ENCODE results near the gene SSBP3.
A peak's percentile ranks its signal among the peaks of the same experiment; 100 is the strongest.

SSBP3 gene

DNA sequence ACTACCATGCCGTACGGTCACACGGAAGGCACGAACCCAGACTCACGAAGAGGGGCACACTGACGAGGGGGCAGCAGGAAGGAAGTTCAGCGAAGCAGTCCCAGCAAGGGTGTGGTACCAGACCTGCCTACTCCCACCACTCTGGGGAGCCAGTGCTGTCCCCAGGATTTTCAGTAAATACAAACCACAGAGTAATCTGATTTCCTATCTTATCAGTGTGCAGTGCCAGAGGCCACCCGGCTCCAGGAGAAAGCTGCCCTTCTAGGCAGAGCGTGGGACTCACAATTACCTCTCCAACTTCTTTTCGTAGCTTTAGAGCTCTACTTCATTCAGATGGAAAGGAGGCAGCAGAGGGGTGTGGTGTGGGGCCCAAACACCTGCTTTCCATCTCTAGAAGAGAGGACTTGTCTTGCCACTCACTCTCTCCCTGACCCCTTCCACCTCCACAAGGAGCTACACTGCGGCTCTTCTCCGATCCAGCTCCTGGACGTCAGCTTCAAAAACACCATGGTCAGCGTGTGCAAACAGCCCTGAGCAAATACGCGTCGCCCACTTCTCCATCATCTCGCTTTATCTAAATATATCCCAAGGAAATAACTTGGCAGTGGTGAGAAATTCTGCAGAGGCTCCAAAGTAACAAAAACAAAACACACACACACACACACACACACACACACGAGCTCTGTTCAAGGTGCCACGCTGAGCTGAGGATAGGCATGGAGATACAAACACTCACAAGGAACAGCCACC, 107.7 kb downstream of the SSBP3 start:
- H3K36me3 ChIP-seq (ENCODE audit: control insufficient read depth, insufficient read depth, low read length, severe bottlenecking), result no peaks in the 10 kb centered on the region
- H3K4me3 ChIP-seq (ENCODE audit: low read length), result no peak overlapping the region
- DNase-seq (ENCODE audit: low read depth), result no peak
- peaks cover 10% of the 10 kb centered on the region for H3K4me1 ChIP-seq (ENCODE audit: control insufficient read depth, insufficient read depth, low read length)
- no peak overlapping the region for H3K9ac ChIP-seq (ENCODE audit: low read length)
- H3K9me3 ChIP-seq (ENCODE audit: control insufficient read depth, low read length), result no peaks in the 10 kb centered on the region
- no peaks in the 10 kb centered on the region for H3K27me3 ChIP-seq (replicated peaks; ENCODE audit: control insufficient read depth, insufficient read depth, low read length)

DNA sequence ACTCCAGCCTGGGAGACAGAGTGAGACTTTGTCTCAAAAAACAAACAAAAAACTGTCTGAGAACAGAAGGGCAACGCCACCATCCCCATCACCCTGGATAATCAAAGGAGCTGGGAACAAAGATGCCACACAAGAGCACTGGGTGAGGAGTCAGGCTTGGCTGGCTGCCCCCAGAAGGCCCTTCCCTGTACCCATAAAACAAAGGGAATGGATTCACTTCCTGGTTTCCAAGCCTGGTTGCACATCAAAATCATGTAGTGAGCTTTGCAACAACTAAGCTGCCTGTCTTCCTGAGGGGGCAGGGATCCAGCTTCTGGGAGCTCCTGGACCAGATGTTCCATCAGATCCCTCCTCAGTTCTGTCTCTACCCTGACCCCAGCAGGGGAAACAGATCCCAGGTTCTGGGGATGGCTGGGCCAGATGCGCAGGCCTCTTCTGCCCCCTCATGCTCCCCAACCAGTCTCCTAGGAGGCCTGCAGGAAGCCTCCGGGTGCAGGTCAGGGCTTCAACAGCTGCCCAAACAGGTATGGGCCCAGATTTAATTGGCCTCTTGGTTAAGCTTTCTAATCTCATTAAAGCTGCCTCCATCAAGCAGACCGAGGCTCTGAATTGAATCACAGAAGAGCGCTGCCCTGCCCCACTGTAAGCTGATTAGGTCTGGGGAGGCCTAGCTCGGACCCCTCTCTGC, 108.5 kb downstream of the SSBP3 start:
- Histone ChIP-seq H3K4me3 (ENCODE audit: low read length) (no peak overlapping the region), H3K9me3 (ENCODE audit: control insufficient read depth, low read length) (no peaks in the 10 kb centered on the region), H3K36me3 (ENCODE audit: control insufficient read depth, insufficient read depth, low read length, severe bottlenecking) (no peaks in the 10 kb centered on the region), H3K27me3 (replicated peaks; ENCODE audit: control insufficient read depth, insufficient read depth, low read length) (no peaks in the 10 kb centered on the region), H3K4me1 (ENCODE audit: control insufficient read depth, insufficient read depth, low read length) (peaks cover 10% of the 10 kb centered on the region), H3K9ac (ENCODE audit: low read length) (no peak overlapping the region)
- no peak for DNase-seq (ENCODE audit: low read depth)

GRCh38 chr1:54296666-54297065, 109.5 kb downstream of the SSBP3 start:
- DNase-seq (ENCODE audit: low read depth), result no peak
- Histone ChIP-seq H3K9me3 (ENCODE audit: control insufficient read depth, low read length) (no peaks in the 10 kb centered on the region), H3K4me3 (ENCODE audit: low read length) (no peak overlapping the region), H3K27me3 (replicated peaks; ENCODE audit: control insufficient read depth, insufficient read depth, low read length) (no peaks in the 10 kb centered on the region), H3K36me3 (ENCODE audit: control insufficient read depth, insufficient read depth, low read length, severe bottlenecking) (no peaks in the 10 kb centered on the region), H3K4me1 (ENCODE audit: control insufficient read depth, insufficient read depth, low read length) (peaks cover 10% of the 10 kb centered on the region), H3K9ac (ENCODE audit: low read length) (no peak overlapping the region)

- H3K9me3 ChIP-seq (ENCODE audit: control insufficient read depth, low read length), result no peaks in the 10 kb centered on the region
- H3K4me3 ChIP-seq (ENCODE audit: low read length), result no peak overlapping the region
- DNase-seq (ENCODE audit: low read depth), result peak; percentile 64
- no peaks in the 10 kb centered on the region for H3K27me3 ChIP-seq (replicated peaks; ENCODE audit: control insufficient read depth, insufficient read depth, low read length)
- no peaks in the 10 kb centered on the region for H3K36me3 ChIP-seq (ENCODE audit: control insufficient read depth, insufficient read depth, low read length, severe bottlenecking)
- H3K9ac ChIP-seq (ENCODE audit: low read length), result no peak overlapping the region
- peaks cover 18% of the 10 kb centered on the region for H3K4me1 ChIP-seq (ENCODE audit: control insufficient read depth, insufficient read depth, low read length)
These were observed 111.3 kb downstream of the SSBP3 start for GRCh38 chr1:54294887-54295286.

GRCh38 chr1:54292002-54292911, 113.9 kb downstream of the SSBP3 start:
- no peaks in the 10 kb centered on the region for H3K36me3 ChIP-seq (ENCODE audit: control insufficient read depth, insufficient read depth, low read length, severe bottlenecking)

DNA sequence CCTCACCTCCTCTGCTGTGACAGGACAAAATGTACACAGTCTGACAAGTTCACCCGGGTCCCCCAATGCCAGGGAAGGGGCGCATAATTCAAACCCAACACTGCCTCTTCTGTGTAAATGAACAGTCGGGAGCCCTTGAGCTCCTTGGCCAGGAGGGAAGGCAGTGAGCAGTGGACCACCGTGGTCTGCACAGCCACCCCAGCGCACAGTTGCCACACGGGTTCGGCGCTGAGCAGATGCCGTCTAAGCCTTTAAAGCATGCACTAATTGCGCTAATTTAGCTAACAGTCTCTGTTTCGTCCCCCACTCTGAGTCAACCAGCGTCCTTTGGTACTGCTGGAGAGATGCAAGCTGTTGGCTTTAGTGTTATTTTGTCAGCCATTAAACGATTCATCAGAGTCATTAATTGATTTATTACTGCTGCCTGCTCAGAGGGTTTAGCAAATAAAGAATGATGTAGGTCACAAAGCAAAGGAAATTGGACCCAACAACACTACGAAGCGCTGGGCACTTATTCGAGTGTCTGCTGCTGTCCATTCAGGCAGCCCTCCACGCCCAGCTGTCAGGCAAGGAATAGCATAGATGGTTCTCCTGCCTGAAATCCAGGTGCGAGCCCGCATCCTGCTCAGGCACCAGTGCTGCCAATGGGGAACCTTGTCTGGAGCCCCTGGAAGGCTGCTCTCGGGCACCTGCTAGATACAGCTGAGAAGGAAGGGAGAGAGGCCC, 114.8 kb downstream of the SSBP3 start:
- H3K9me3 ChIP-seq (ENCODE audit: control insufficient read depth, low read length), result no peaks in the 10 kb centered on the region
- no peak for DNase-seq (ENCODE audit: low read depth)
- no peaks in the 10 kb centered on the region for H3K27me3 ChIP-seq (replicated peaks; ENCODE audit: control insufficient read depth, insufficient read depth, low read length)
- H3K4me3 ChIP-seq (ENCODE audit: low read length), result no peak overlapping the region
- H3K4me1 ChIP-seq (ENCODE audit: control insufficient read depth, insufficient read depth, low read length), result peaks cover 45% of the 10 kb centered on the region
- H3K36me3 ChIP-seq (ENCODE audit: control insufficient read depth, insufficient read depth, low read length, severe bottlenecking), result no peaks in the 10 kb centered on the region
- H3K9ac ChIP-seq (ENCODE audit: low read length), result no peak overlapping the region

More at GRCh38 chr1:54292002-54292911, 113.9 kb downstream of the SSBP3 start:
- peaks cover 37% of the 10 kb centered on the region for H3K4me1 ChIP-seq (ENCODE audit: control insufficient read depth, insufficient read depth, low read length)
- no peak for DNase-seq (ENCODE audit: low read depth)
- no peak overlapping the region for H3K9ac ChIP-seq (ENCODE audit: low read length)
- no peaks in the 10 kb centered on the region for H3K27me3 ChIP-seq (replicated peaks; ENCODE audit: control insufficient read depth, insufficient read depth, low read length)
- H3K4me3 ChIP-seq (ENCODE audit: low read length), result no peak overlapping the region
- H3K9me3 ChIP-seq (ENCODE audit: control insufficient read depth, low read length), result no peaks in the 10 kb centered on the region

GRCh38 chr1:54290506-54291184, 115.5 kb downstream of the SSBP3 start:
- no peak for DNase-seq (ENCODE audit: low read depth)
- Histone ChIP-seq H3K36me3 (ENCODE audit: control insufficient read depth, insufficient read depth, low read length, severe bottlenecking) (no peaks in the 10 kb centered on the region), H3K9me3 (ENCODE audit: control insufficient read depth, low read length) (no peaks in the 10 kb centered on the region), H3K4me3 (ENCODE audit: low read length) (no peak overlapping the region), H3K4me1 (ENCODE audit: control insufficient read depth, insufficient read depth, low read length) (peaks cover 48% of the 10 kb centered on the region), H3K27me3 (replicated peaks; ENCODE audit: control insufficient read depth, insufficient read depth, low read length) (no peaks in the 10 kb centered on the region), H3K9ac (ENCODE audit: low read length) (no peak overlapping the region)

- Histone ChIP-seq H3K27me3 (replicated peaks; ENCODE audit: control insufficient read depth, insufficient read depth, low read length) (no peaks in the 10 kb centered on the region), H3K4me3 (ENCODE audit: low read length) (no peak overlapping the region), H3K9ac (ENCODE audit: low read length) (no peak overlapping the region), H3K9me3 (ENCODE audit: control insufficient read depth, low read length) (no peaks in the 10 kb centered on the region), H3K36me3 (ENCODE audit: control insufficient read depth, insufficient read depth, low read length, severe bottlenecking) (no peaks in the 10 kb centered on the region), H3K4me1 (ENCODE audit: control insufficient read depth, insufficient read depth, low read length) (peaks cover 42% of the 10 kb centered on the region)
- no peak for DNase-seq (ENCODE audit: low read depth)
These were observed 116.4 kb downstream of the SSBP3 start for GRCh38 chr1:54289712-54290233.

- no peaks in the 10 kb centered on the region for H3K36me3 ChIP-seq (ENCODE audit: control insufficient read depth, insufficient read depth, low read length, severe bottlenecking)
- no peak overlapping the region for H3K4me3 ChIP-seq (ENCODE audit: low read length)
- H3K9me3 ChIP-seq (ENCODE audit: control insufficient read depth, low read length), result no peaks in the 10 kb centered on the region
- H3K4me1 ChIP-seq (ENCODE audit: control insufficient read depth, insufficient read depth, low read length), result peaks cover 38% of the 10 kb centered on the region
- DNase-seq (ENCODE audit: low read depth), result no peak
- H3K9ac ChIP-seq (ENCODE audit: low read length), result peak overlapping the region; percentile 6
- no peaks in the 10 kb centered on the region for H3K27me3 ChIP-seq (replicated peaks; ENCODE audit: control insufficient read depth, insufficient read depth, low read length)
These were observed 118.4 kb downstream of the SSBP3 start for GRCh38 chr1:54287801-54288211.

GRCh38 chr1:54287176-54287650, 119.0 kb downstream of the SSBP3 start:
- Histone ChIP-seq H3K9ac (ENCODE audit: low read length) (peak overlapping the region; percentile 33), H3K36me3 (ENCODE audit: control insufficient read depth, insufficient read depth, low read length, severe bottlenecking) (no peaks in the 10 kb centered on the region), H3K4me1 (ENCODE audit: control insufficient read depth, insufficient read depth, low read length) (peaks cover 38% of the 10 kb centered on the region), H3K4me3 (ENCODE audit: low read length) (no peak overlapping the region), H3K9me3 (ENCODE audit: control insufficient read depth, low read length) (no peaks in the 10 kb centered on the region), H3K27me3 (replicated peaks; ENCODE audit: control insufficient read depth, insufficient read depth, low read length) (no peaks in the 10 kb centered on the region)
- DNase-seq (ENCODE audit: low read depth), result peak; percentile 29

Data from adipocyte (in vitro differentiated cells).